SK-N-SH treated with all-trans-retinoic acid at 6 μM for 48 hours (cell line): Measurements from ENCODE around the gene PLA2G1B.

Experiments used
- ATAC-seq: fragments of 200-7000 bp; cut with Tn5 transposase; 3 replicates; pipeline ENCODE4 v1.9.1; 2020; ENCODE audit warnings: mild to moderate bottlenecking, moderate library complexity
- ARNTL ChIP-seq: fragments of 450-650 bp; formaldehyde crosslinking; IDR thresholded peaks from 2 replicates; pipeline ENCODE4 v1.5.0; 2020; ENCODE audit warnings: low read depth, mild to moderate bottlenecking, moderate library complexity, borderline replicate concordance
- BACH2 ChIP-seq: fragments of 250-450 bp; sonication (Bioruptor Pico); IDR thresholded peaks from 2 replicates; pipeline ENCODE4 v1.9.0; 2021; ENCODE audit warnings: mild to moderate bottlenecking, borderline replicate concordance
- CREB5 ChIP-seq: fragments of 250-450 bp; sonication (Bioruptor Pico); IDR thresholded peaks from 2 replicates; pipeline ENCODE4 v1.5.1; 2020; ENCODE audit warnings: low read depth, mild to moderate bottlenecking, moderate library complexity
- CSDC2 ChIP-seq: fragments of 250-450 bp; sonication (Bioruptor Pico); IDR thresholded peaks from 2 replicates; pipeline ENCODE4 v1.5.0; 2020; ENCODE audit warnings: mild to moderate bottlenecking, moderate library complexity
- CSRNP3 ChIP-seq: fragments of 250-450 bp; sonication (Bioruptor Pico); IDR thresholded peaks from 2 replicates; pipeline ENCODE4 v1.5.1; 2021; ENCODE audit warnings: mild to moderate bottlenecking, moderate library complexity
- ESRRG ChIP-seq: fragments of 250-450 bp; sonication (Bioruptor Pico); IDR thresholded peaks from 2 replicates; pipeline ENCODE4 v1.6.1; 2021; ENCODE audit warnings: mild to moderate bottlenecking
- GLIS3 ChIP-seq: fragments of 250-450 bp; sonication (Bioruptor Pico); IDR thresholded peaks from 2 replicates; pipeline ENCODE4 v1.5.0; 2020; ENCODE audit warnings: mild to moderate bottlenecking, moderate library complexity
- ISL1 ChIP-seq: fragments of 250-450 bp; sonication (Bioruptor Pico); IDR thresholded peaks from 2 replicates; pipeline ENCODE4 v2.1.2; 2022; ENCODE audit warnings: mild to moderate bottlenecking, moderate library complexity
- OSR1 ChIP-seq: fragments of 250-450 bp; sonication (Bioruptor Pico); IDR thresholded peaks from 2 replicates; pipeline ENCODE4 v1.8.0; 2022; ENCODE audit warnings: moderate library complexity, mild to moderate bottlenecking, inconsistent platforms
- PATZ1 ChIP-seq: fragments of 250-450 bp; sonication (Bioruptor Pico); IDR thresholded peaks from 2 replicates; pipeline ENCODE4 v1.8.0; 2020; ENCODE audit warnings: mild to moderate bottlenecking, moderate library complexity, borderline replicate concordance
- PPARA ChIP-seq: fragments of 250-450 bp; sonication (Bioruptor Pico); IDR thresholded peaks from 2 replicates; pipeline ENCODE4 v1.5.0; 2020; ENCODE audit warnings: mild to moderate bottlenecking, borderline replicate concordance
- RARB ChIP-seq: fragments of 250-450 bp; sonication (Bioruptor Pico); IDR thresholded peaks from 2 replicates; pipeline ENCODE4 v1.8.0; 2021; ENCODE audit warnings: mild to moderate bottlenecking, moderate library complexity
- SNAI2 ChIP-seq: fragments of 250-450 bp; sonication (Bioruptor Pico); IDR thresholded peaks from 2 replicates; pipeline ENCODE4 v1.5.0; 2020; ENCODE audit warnings: mild to moderate bottlenecking, moderate library complexity
- TCF4 ChIP-seq: fragments of 250-450 bp; sonication (Bioruptor Pico); IDR thresholded peaks from 2 replicates; pipeline ENCODE4 v1.8.0; 2021; ENCODE audit warnings: mild to moderate bottlenecking, moderate library complexity, borderline replicate concordance
- TOX ChIP-seq: fragments of 250-450 bp; sonication (Bioruptor Pico); IDR thresholded peaks from 2 replicates; pipeline ENCODE4 v1.8.0; 2021; ENCODE audit warnings: mild to moderate bottlenecking, moderate library complexity, borderline replicate concordance
- TSHZ2 ChIP-seq: fragments of 250-450 bp; sonication (Bioruptor Pico); IDR thresholded peaks from 2 replicates; pipeline ENCODE4 v1.5.0; 2020; ENCODE audit warnings: mild to moderate bottlenecking, moderate library complexity
- ZC3H10 ChIP-seq: fragments of 250-450 bp; sonication (Bioruptor Pico); IDR thresholded peaks from 2 replicates; pipeline ENCODE4 v1.5.1; 2021; ENCODE audit warnings: mild to moderate bottlenecking, moderate library complexity
- ZFP3 ChIP-seq: fragments of 250-450 bp; sonication (Bioruptor Pico); IDR thresholded peaks from 2 replicates; pipeline ENCODE4 v1.5.0; 2020; ENCODE audit warnings: mild to moderate bottlenecking, moderate library complexity
- ZFP30 ChIP-seq: fragments of 450-650 bp; formaldehyde crosslinking; IDR thresholded peaks from 2 replicates; pipeline ENCODE4 v1.5.0; 2022; ENCODE audit warnings: mild to moderate bottlenecking, moderate library complexity
- ZNF565 ChIP-seq: fragments of 450-650 bp; formaldehyde crosslinking; conservative IDR thresholded peaks from 2 replicates; pipeline ENCODE4 v1.5.0; 2020; ENCODE audit warnings: low read depth, mild to moderate bottlenecking, moderate library complexity
- ZNF8 ChIP-seq: fragments of 450-650 bp; formaldehyde crosslinking; IDR thresholded peaks from 2 replicates; pipeline ENCODE4 v1.5.0; 2020; ENCODE audit warnings: mild to moderate bottlenecking, moderate library complexity

Gene PLA2G1B

GRCh38 chr12:120283318-120283717, 44.3 kb downstream of the PLA2G1B start:
- no peak for ATAC-seq
- TF ChIP-seq RARB (no peak), OSR1 (CRISPR knock-in tag) (no peak), ZNF8 (CRISPR knock-in tag) (no peak), ZC3H10 (CRISPR knock-in tag) (no peak), ZFP3 (CRISPR knock-in tag) (no peak), CSRNP3 (CRISPR knock-in tag) (no peak), TSHZ2 (CRISPR knock-in tag) (no peak), ZNF565 (no peak), CREB5 (CRISPR knock-in tag) (no peak)
- TF ChIP-seq, all 23 proteins: peak for 0

- no peak for ATAC-seq
- TF ChIP-seq ISL1: no peak
- TF ChIP-seq PATZ1 (CRISPR knock-in tag): no peak
- no peak for TF ChIP-seq CREB5 (CRISPR knock-in tag)
- no peak for TF ChIP-seq ZFP3 (CRISPR knock-in tag)
- TF ChIP-seq PPARA (CRISPR knock-in tag): no peak
- TF ChIP-seq ZNF565: no peak
- no peak for TF ChIP-seq ZFP30 (CRISPR knock-in tag)
- TF ChIP-seq ZNF8 (CRISPR knock-in tag): no peak
- TF ChIP-seq BACH2 (CRISPR knock-in tag): no peak
- no peak for TF ChIP-seq SNAI2 (CRISPR knock-in tag)
- TF ChIP-seq ESRRG (CRISPR knock-in tag): no peak
Measured at GRCh38 chr12:120278137-120279069, 49.2 kb downstream of the PLA2G1B start.

- no peak for ATAC-seq
- TF ChIP-seq ZFP30 (CRISPR knock-in tag) (no peak), TOX (CRISPR knock-in tag) (no peak), PPARA (CRISPR knock-in tag) (no peak), BACH2 (CRISPR knock-in tag) (no peak), ISL1 (no peak), PATZ1 (CRISPR knock-in tag) (no peak), ZNF565 (no peak), ZC3H10 (CRISPR knock-in tag) (no peak), ESRRG (CRISPR knock-in tag) (no peak), CREB5 (CRISPR knock-in tag) (no peak), GLIS3 (no peak), CSRNP3 (CRISPR knock-in tag) (no peak), ZNF8 (CRISPR knock-in tag) (no peak), ARNTL (CRISPR knock-in tag) (no peak), CSDC2 (CRISPR knock-in tag) (no peak), TCF4 (CRISPR knock-in tag) (no peak)
Measured at GRCh38 chr12:120276734-120277133, 50.8 kb downstream of the PLA2G1B start.
